ENCODE measurements around the gene C4orf50. TPM values are rescaled to one million over a fixed set of nuclear protein-coding genes. Genes with fewer than 3 reads are reported as not detected.

The C4orf50 gene
- total and polyA plus RNA-seq, 2 of the 8 experiments (the other 6 are each of a cell fraction or from before 2014, with no cell fraction given): 0.08 to 0.22 TPM

GRCh38 chr4:5924461-5925125 is 93.6 kb downstream of the C4orf50 start (continued):
- no peak for TF ChIP-seq CHD7 (IDR thresholded peaks at IDR 0.05; ENCODE audit: insufficient replicate concordance, low read length)
- no peak for TF ChIP-seq ASH2L (IDR thresholded peaks at IDR 0.05; ENCODE audit: low read length)
- TF ChIP-seq CTBP2 (IDR thresholded peaks at IDR 0.05; ENCODE audit: borderline replicate concordance, insufficient read depth, insufficient read length, low read length): no peak
- no peak for TF ChIP-seq RNF2 (IDR thresholded peaks at IDR 0.05; ENCODE audit: borderline replicate concordance, low read depth, low read length, missing control alignments, poor library complexity, severe bottlenecking)
- TF ChIP-seq MAFK (IDR thresholded peaks at IDR 0.05; ENCODE audit: low read depth, low read length): no peak
- TF ChIP-seq FOSL1 (IDR thresholded peaks at IDR 0.05; ENCODE audit: insufficient read depth, low read depth, low read length): no peak

All from H1 (cell line).